Mucosa of descending colon (tissue), 3 donors: Measurements from ENCODE around the gene POLR3A. TPM values are rescaled to one million over a fixed set of nuclear protein-coding genes. Genes with fewer than 3 reads are reported as not detected.

Source experiments
- ATAC-seq: fragments of 200-7000 bp; cut with Tn5 transposase; one replicate; pipeline ENCODE4 v1.9.1; 2020; ENCODE audit warnings: mild to moderate bottlenecking, moderate library complexity
- DNase-seq, 3 donors: peaks; one replicate each; pipeline ENCODE4 v3.0.0-alpha.2; 2020
- H3K36me3 ChIP-seq: fragments of 200-600 bp; one replicate; pipeline ENCODE4 v1.8.0; 2021; ENCODE audit warnings: low read depth, mild to moderate bottlenecking
- H3K4me1 ChIP-seq: fragments of 200-600 bp; one replicate; pipeline ENCODE4 v1.8.0; 2021; ENCODE audit warnings: low read depth, mild to moderate bottlenecking
- H3K4me3 ChIP-seq: fragments of 200-600 bp; one replicate; pipeline ENCODE4 v1.8.0; 2021; ENCODE audit warnings: mild to moderate bottlenecking
- H3K9me3 ChIP-seq: fragments of 200-600 bp; one replicate; pipeline ENCODE4 v1.8.0; 2021; ENCODE audit warnings: mild to moderate bottlenecking
- intact Hi-C, 2 donors: fragments of 100-400 bp; cut with DNase I in 1 of 2; cut with micrococcal nuclease in 1 of 2; formaldehyde crosslinking; loops; one replicate each; pipeline versions ENCODE4 v1.11.0 to v1.11.1; 2022; cut with DNase I, micrococcal nuclease
- total RNA-seq, 3 donors: library from RNA; stranded (reverse); fragmentation: NEBNext Ultra II Directional in 2 of 3; extraction: Animal tissue kit (Norgen Biotek cat#: 25700) in 2 of 3; gene quantifications; one replicate each; pipeline versions ENCODE4 v1.2.1 to v1.2.4, GENCODE V29; 2021 to 2023
- TF ChIP-seq, protein P1 (sequence below): fragments of 200-600 bp; IDR thresholded peaks from one replicate; pipeline ENCODE4 v1.8.0; 2022; ENCODE audit warnings: antibody characterized with exemption, mild to moderate bottlenecking
- donor health status: DM: no; HTN: no; CAD: no; lungs with moderate emphysema.
- donor health status: DM: no; HTN: no; CAD: no.
- donor health status: DM: no; HTN: yes; CAD: no.

Gene POLR3A
- total RNA-seq, 3 donors from 2014 or later = 13.9 to 14.1 (median 14.1) TPM

DNA sequence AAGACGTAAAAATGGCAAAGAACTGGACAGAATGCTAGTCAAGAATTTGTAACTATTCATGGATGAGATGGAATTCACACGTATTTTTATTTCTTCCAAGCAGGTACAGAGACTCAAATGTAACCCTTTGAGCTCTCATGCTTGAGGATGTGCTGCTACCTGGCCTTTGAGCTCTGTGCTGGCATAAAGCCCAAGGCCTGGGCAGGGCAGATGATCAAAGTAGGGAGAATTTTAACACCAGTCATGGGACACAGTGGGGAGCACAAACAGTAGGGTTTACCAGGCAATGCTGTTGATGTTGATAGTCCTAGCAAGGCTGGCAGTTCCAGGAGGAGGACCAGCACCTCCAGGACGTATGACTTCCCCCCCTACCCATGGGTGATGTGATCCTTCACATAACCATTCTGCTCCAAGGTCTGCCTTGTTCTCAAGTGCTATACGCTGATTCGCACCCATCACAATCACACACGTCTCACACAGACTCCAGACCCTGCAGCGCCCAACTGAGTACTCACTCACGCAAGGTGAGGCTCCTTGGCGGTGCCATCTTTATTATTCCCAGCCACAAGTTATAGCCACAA, 54.1 kb downstream of the POLR3A start:
- peak in 2 of 3 donors; percentile 71 to 74 for DNase-seq
- intact Hi-C loops = loop anchor here in 1 of 2 donors (10.0 kb wide), 1 partner anchor 130 kb away; no protein-coding TSS in a partner anchor
- Histone ChIP-seq H3K4me3 (no peak overlapping the region), H3K9me3 (no peaks in the 10 kb centered on the region), H3K4me1 (peaks cover 7% of the 10 kb centered on the region), H3K36me3 (peaks cover 11% of the 10 kb centered on the region)
- ATAC-seq = peak; percentile 68
- TF ChIP-seq, protein P1, sequence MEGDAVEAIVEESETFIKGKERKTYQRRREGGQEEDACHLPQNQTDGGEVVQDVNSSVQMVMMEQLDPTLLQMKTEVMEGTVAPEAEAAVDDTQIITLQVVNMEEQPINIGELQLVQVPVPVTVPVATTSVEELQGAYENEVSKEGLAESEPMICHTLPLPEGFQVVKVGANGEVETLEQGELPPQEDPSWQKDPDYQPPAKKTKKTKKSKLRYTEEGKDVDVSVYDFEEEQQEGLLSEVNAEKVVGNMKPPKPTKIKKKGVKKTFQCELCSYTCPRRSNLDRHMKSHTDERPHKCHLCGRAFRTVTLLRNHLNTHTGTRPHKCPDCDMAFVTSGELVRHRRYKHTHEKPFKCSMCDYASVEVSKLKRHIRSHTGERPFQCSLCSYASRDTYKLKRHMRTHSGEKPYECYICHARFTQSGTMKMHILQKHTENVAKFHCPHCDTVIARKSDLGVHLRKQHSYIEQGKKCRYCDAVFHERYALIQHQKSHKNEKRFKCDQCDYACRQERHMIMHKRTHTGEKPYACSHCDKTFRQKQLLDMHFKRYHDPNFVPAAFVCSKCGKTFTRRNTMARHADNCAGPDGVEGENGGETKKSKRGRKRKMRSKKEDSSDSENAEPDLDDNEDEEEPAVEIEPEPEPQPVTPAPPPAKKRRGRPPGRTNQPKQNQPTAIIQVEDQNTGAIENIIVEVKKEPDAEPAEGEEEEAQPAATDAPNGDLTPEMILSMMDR = no peak

DNA sequence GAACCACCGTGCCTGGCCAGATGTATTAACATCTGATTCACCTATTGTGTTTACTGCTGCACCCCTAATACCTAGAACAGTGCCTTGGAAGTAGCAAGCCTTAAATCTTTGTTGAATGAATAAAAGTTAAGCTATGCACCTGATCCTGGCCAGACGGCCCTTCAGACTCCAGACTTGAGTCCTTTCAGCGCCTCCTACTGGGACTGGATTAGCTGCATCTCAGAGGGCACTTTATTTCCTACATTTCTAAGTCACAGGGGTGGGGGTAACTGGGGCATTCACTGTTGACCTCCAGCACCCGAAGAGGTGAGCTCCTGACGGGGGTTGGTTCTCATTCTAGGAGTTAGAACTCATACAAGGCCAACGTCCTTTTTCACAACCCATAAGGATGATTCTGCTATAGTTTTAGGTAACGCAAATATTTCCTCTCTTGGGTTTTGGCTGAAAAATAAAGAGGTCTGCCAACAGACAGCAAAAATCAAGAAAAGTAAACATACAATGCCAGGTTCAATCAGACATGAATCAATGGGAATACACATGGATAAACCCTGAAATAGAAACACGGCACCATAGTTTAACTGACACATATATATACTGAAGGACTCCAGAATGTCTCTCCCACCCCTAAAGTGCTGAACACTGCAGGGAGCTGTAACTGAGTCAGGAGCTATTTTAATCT, 54.8 kb downstream of the POLR3A start:
- Histone ChIP-seq H3K4me1 (peaks cover 7% of the 10 kb centered on the region), H3K4me3 (no peak overlapping the region), H3K36me3 (peaks cover 8% of the 10 kb centered on the region), H3K9me3 (no peaks in the 10 kb centered on the region)
- intact Hi-C loops = loop anchor here in 1 of 2 donors (10.0 kb wide), 1 partner anchor 130 kb away; no protein-coding TSS in a partner anchor
- ATAC-seq (peak; percentile 24), DNase-seq (peak in 1 of 3 donors; percentile 56)
- TF ChIP-seq, protein P1 = no peak

DNA sequence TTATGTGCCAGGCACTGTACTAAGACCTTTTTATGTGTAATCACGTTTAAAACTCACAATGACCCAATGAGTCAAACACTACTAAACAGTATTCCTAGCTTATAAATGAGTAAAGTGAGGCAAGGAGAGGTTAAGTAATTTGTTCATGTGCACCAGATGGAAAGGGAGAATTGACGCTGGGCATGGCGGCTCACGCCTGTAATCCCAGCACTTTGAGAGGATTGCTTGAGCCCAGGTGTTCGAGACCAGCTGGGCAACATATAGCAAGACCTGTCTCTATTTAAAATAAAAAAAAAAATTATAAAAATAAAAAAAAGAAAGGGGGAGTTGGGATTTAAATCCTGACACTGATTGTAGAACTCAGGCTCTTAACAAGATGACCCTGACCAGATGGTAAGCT, 56.0 kb downstream of the POLR3A start:
- H3K4me1 ChIP-seq = peaks cover 7% of the 10 kb centered on the region
- no peaks in the 10 kb centered on the region for H3K36me3 ChIP-seq
- H3K9me3 ChIP-seq = no peaks in the 10 kb centered on the region
- intact Hi-C loops = loop anchor here in 1 of 2 donors (10.0 kb wide), 1 partner anchor 128 kb away; no protein-coding TSS in a partner anchor
- no peak for DNase-seq
- ATAC-seq = no peak
- H3K4me3 ChIP-seq = no peak overlapping the region
- TF ChIP-seq, protein P1 = no peak

DNA sequence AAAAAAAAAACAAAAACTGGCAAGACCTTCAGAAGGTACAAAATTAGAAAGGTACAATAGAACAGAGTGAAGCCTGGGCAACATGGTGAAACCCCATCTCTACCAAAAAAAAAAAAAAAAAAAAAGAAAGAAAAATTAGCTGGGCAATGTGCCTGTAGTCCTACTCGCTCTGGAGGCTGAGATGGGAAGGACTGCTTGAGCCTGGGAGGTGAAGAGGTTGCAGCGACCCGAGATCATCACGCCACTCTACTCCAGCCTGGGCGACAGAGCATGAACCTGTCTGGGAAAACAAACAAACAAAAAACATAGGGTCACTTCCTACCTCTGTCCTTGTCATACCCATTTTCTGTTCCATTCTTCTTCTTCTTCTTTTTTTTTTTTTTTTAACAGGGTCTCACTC, 57.2 kb downstream of the POLR3A start:
- ATAC-seq (no peak), DNase-seq (no peak)
- Histone ChIP-seq H3K36me3 (no peaks in the 10 kb centered on the region), H3K4me3 (no peak overlapping the region), H3K9me3 (no peaks in the 10 kb centered on the region), H3K4me1 (peaks cover 7% of the 10 kb centered on the region)
- intact Hi-C loops = loop anchor here in 1 of 2 donors (10.0 kb wide), 1 partner anchor 127 kb away; no protein-coding TSS in a partner anchor
- TF ChIP-seq, protein P1 = no peak

DNA sequence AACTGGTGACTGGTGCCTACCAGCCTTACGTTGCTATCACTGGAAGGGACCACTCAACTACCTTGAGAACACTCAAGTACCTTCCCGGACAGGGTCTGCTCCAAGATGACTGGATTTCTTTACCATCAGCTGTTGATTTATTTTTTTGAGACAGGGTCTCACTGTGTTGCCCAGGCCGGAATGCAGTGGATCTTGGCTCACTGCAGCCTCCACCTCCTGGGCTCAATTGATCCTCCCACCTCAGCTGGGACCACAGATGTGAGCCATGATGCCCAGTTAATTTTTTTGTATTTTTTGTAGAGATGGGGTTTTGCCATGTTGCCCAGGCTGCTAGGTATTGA, 57.5 kb downstream of the POLR3A start:
- DNase-seq (no peak), ATAC-seq (no peak)
- TF ChIP-seq, protein P1 = no peak
- no peaks in the 10 kb centered on the region for H3K36me3 ChIP-seq
- H3K9me3 ChIP-seq = no peaks in the 10 kb centered on the region
- no peak overlapping the region for H3K4me3 ChIP-seq
- intact Hi-C loops = loop anchor here in 1 of 2 donors (10.0 kb wide), 1 partner anchor 127 kb away; no protein-coding TSS in a partner anchor
- peaks cover 7% of the 10 kb centered on the region for H3K4me1 ChIP-seq
